ENCODE data around the gene FAM168B.

DNA sequence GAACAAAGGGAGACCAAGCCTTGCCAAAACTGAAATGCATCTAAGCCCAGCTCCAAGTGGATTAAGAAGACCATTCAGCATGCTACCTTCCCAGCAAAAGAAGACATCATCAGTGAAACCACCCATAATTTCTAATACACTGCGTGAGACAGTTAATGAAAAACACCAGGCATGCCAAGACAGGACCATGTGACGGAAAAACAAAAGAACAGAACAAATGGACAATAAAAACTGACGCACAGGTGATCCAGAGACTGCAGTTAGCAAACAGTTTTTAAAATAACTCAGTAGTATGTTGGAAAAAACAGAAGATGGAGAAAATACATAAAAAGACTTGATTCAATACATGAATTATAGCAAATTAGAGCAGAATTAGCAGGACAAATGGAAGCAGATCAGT lies 15.3 kb downstream of the FAM168B start:
- TF ChIP-seq, protein P1, sequence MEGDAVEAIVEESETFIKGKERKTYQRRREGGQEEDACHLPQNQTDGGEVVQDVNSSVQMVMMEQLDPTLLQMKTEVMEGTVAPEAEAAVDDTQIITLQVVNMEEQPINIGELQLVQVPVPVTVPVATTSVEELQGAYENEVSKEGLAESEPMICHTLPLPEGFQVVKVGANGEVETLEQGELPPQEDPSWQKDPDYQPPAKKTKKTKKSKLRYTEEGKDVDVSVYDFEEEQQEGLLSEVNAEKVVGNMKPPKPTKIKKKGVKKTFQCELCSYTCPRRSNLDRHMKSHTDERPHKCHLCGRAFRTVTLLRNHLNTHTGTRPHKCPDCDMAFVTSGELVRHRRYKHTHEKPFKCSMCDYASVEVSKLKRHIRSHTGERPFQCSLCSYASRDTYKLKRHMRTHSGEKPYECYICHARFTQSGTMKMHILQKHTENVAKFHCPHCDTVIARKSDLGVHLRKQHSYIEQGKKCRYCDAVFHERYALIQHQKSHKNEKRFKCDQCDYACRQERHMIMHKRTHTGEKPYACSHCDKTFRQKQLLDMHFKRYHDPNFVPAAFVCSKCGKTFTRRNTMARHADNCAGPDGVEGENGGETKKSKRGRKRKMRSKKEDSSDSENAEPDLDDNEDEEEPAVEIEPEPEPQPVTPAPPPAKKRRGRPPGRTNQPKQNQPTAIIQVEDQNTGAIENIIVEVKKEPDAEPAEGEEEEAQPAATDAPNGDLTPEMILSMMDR (IDR thresholded peaks at IDR 0.05): no peak
- no peak for TF ChIP-seq POLR2A (IDR thresholded peaks at IDR 0.05)

Measured in body of pancreas (tissue), 4 donors.